K562 (cell line): ENCODE data around the gene SYVN1. TPM values are rescaled to one million over a fixed set of nuclear protein-coding genes. Genes with fewer than 3 reads are reported as not detected.

Experiments
- ATF7 ChIP-seq: fragments of 450-650 bp; IDR thresholded peaks from 2 replicates; pipeline ENCODE4 v1.7.1; 2014; ENCODE audit warnings: mild to moderate bottlenecking, moderate library complexity
- CREB1 ChIP-seq, 2 experiments: sonication (generic) in 1 of 2; formaldehyde crosslinking in 1 of 2; IDR thresholded peaks; 2 replicates each; pipeline versions ENCODE4 v1.6.1 to v1.8.0; 2012 to 2022; ENCODE audit warnings: inconsistent platforms in 1 of 2, mild to moderate bottlenecking in 1 of 2, missing genetic modification reagents in 1 of 2, moderate library complexity in 1 of 2
- FIP1L1 ChIP-seq: fragments of 200-400 bp; formaldehyde crosslinking; IDR thresholded peaks from 2 replicates; pipeline ENCODE4 v1.6.1; 2018; ENCODE audit warnings: mild to moderate bottlenecking, low read depth, low read length; ENCODE audit not compliant: poor library complexity, severe bottlenecking
- FOXP1 ChIP-seq: sonication (generic); formaldehyde crosslinking; IDR thresholded peaks from 2 replicates; pipeline ENCODE4 v1.8.0; 2022; ENCODE audit warnings: mild to moderate bottlenecking, missing genetic modification reagents
- GATAD2A ChIP-seq: fragments of 450-650 bp; IDR thresholded peaks from 2 replicates; pipeline ENCODE4 v1.6.1; 2017
- GTF2B ChIP-seq: IDR thresholded peaks from 2 replicates; pipeline ENCODE4 v1.6.1; 2011; ENCODE audit not compliant: insufficient read length; ENCODE audit errors: extremely low read depth
- HOXB6 ChIP-seq: fragments of 250-450 bp; sonication (Bioruptor Pico); IDR thresholded peaks from 2 replicates; pipeline ENCODE4 v1.5.1; 2022; ENCODE audit warnings: mild to moderate bottlenecking, borderline replicate concordance
- MAZ ChIP-seq, 2 experiments: fragments of 450-650 bp in 1 of 2; sonication (generic) in 1 of 2; formaldehyde crosslinking; IDR thresholded peaks in 1 of 2; conservative IDR thresholded peaks in 1 of 2; 2 replicates each; pipeline versions ENCODE4 v1.4.0 to v1.5.0; 2020; ENCODE audit warnings: mild to moderate bottlenecking in 1 of 2, missing genetic modification reagents in 1 of 2
- MEIS2 ChIP-seq: fragments of 450-650 bp; IDR thresholded peaks from 2 replicates; pipeline ENCODE4 v1.6.1; 2014; ENCODE audit warnings: mild to moderate bottlenecking; ENCODE audit not compliant: partially characterized antibody
- NR1H2 ChIP-seq: sonication (generic); formaldehyde crosslinking; IDR thresholded peaks from 2 replicates; pipeline ENCODE4 v1.4.0; 2020; ENCODE audit warnings: mild to moderate bottlenecking, missing genetic modification reagents
- PCBP1 ChIP-seq: fragments of 200-400 bp; formaldehyde crosslinking; IDR thresholded peaks from 2 replicates; pipeline ENCODE4 v1.6.1; 2018; ENCODE audit warnings: mild to moderate bottlenecking, low read depth, low read length; ENCODE audit not compliant: poor library complexity, severe bottlenecking
- RBM39 ChIP-seq: fragments of 200-400 bp; formaldehyde crosslinking; optimal IDR thresholded peaks from 2 replicates; pipeline ENCODE3; 2018; ENCODE audit warnings: low read depth, low read length
- SIN3A ChIP-seq, 2 experiments: fragments of 150-350 bp in 1 of 2; IDR thresholded peaks; 2 replicates each; pipeline ENCODE4 v1.6.1; 2011 to 2016; ENCODE audit warnings: borderline replicate concordance in 2 of 2, low read depth in 2 of 2, low read length in 2 of 2, mild to moderate bottlenecking in 2 of 2, moderate library complexity in 2 of 2; ENCODE audit not compliant: control insufficient read depth in 1 of 2
- SP2 ChIP-seq: IDR thresholded peaks from 2 replicates; pipeline ENCODE4 v1.6.1; 2011; ENCODE audit warnings: mild to moderate bottlenecking, low read depth, low read length, moderate library complexity; ENCODE audit not compliant: poor library complexity, severe bottlenecking; ENCODE audit errors: extremely low read depth
- SUPT5H ChIP-seq: fragments of 450-650 bp; IDR thresholded peaks from 2 replicates; pipeline ENCODE4 v1.6.1; 2016
- VEZF1 ChIP-seq: fragments of 200-800 bp; sonication (Bioruptor generic); IDR thresholded peaks from 2 replicates; pipeline ENCODE4 v1.6.1; 2017; ENCODE audit warnings: missing genetic modification characterization, missing compliant biosample characterization
- ZNF324 ChIP-seq: fragments of 250-450 bp; sonication (Bioruptor Pico); IDR thresholded peaks from 2 replicates; pipeline ENCODE4 v1.4.0; 2020; ENCODE audit warnings: mild to moderate bottlenecking
- polyA plus RNA-seq, 8 experiments: library from polyadenylated mRNA; depleted of rRNA in 4 of 8; stranded (reverse) in 5 of 8; unstranded in 3 of 8; fragments of >200 nt; fragmentation: Nextera tagmentation in 2 of 8; fragmentation: Illumina TruSeq in 1 of 8; extraction: Ambion mirVana in 2 of 8; extraction: Trizol in 1 of 8; gene quantifications; 2 replicates each; pipeline versions ENCODE4 v1.2.1 to v1.2.3, GENCODE V29; 2011 to 2014; ENCODE audit warnings: inconsistent platforms in 1 of 8, missing spikeins in 1 of 8
- total RNA-seq, 7 experiments: library from RNA; depleted of rRNA in 6 of 7; stranded (reverse); fragments of >200 nt in 6 of 7; fragmentation: Illumina TruSeq in 2 of 7; extraction: Trizol in 2 of 7; gene quantifications; 2 replicates each; pipeline versions ENCODE4 v1.2.1 to v1.2.3, GENCODE V29; 2011 to 2021; ENCODE audit warnings: low replicate concordance in 1 of 7

The SYVN1 gene
- total and polyA plus RNA-seq, 9 of the 15 experiments (the other 6 are each of a cell fraction or from before 2014, with no cell fraction given) = 0.41 to 47.4 (median 9.9) TPM

GRCh38 chr11:65112546-65113360 is 21.6 kb downstream of the SYVN1 start (continued):
- TF ChIP-seq MEIS2 (peak; percentile 17), GTF2B (no peak), NR1H2 (peak; percentile 51; the same call in 1 of the 2 replicates), FIP1L1 (peak; percentile 96), ATF7 (peak; percentile 46; the same call in 1 of the 2 replicates), SIN3A (IDR thresholded peaks at IDR 0.05; ENCODE audit: borderline replicate concordance in 2 of 2, control insufficient read depth in 1 of 2, low read depth in 2 of 2, low read length in 2 of 2) (peak in 1 of 2 experiments; percentile 52; a peak in 1 of 4 replicates), VEZF1 (CRISPR knock-in tag) (peak; percentile 75), RBM39 (peak; percentile 19), MAZ (CRISPR knock-in tag; conservative IDR thresholded peaks at IDR 0.05 in 1 of 2, IDR thresholded peaks at IDR 0.05 in 1 of 2) (peak; percentile 75 to 92), PCBP1 (peak; percentile 66), HOXB6 (CRISPR knock-in tag) (no peak), SP2 (no peak), CREB1 (IDR thresholded peaks at IDR 0.05) (peak; percentile 15; the same call in 1 of the 2 replicates), CREB1 (CRISPR knock-in tag; IDR thresholded peaks at IDR 0.05) (peak; percentile 79), SUPT5H (peak; percentile 34; the same call in 1 of the 2 replicates), FOXP1 (CRISPR knock-in tag) (0 out of 2 replicates have a peak, but pooled peaks have one; percentile 29), GATAD2A (peak; percentile 96), ZNF324 (CRISPR knock-in tag) (no peak)
